IMR-90 (cell line): Measurements from ENCODE around the gene IFNK. TPM values are rescaled to one million over a fixed set of nuclear protein-coding genes. Genes with fewer than 3 reads are reported as not detected.

Experiments used
- ATAC-seq: fragments of 200-7000 bp; cut with Tn5 transposase; 2 replicates; pipeline ENCODE4 v1.9.1; 2020; ENCODE audit warnings: low read depth, mild to moderate bottlenecking, moderate library complexity
- BruUV-seq: library from RNA; stranded (reverse); fragments of 400-500 nt; replicated peaks from 2 replicates; lab custom pipeline; 2021; lab: Mats Ljungman, UMichigan
- CTCF ChIA-PET: fragments of 300-600 bp; formaldehyde crosslinking; extraction: SDS; loops from one replicate; lab custom pipeline; 2021; ENCODE audit warnings: antibody characterized with exemption; lab: Yijun Ruan, JAX
- POLR2A ChIA-PET: fragments of 300-600 bp; sonication (Branson Sonifier 250); formaldehyde crosslinking; loops from one replicate; lab custom pipeline; 2022; ENCODE audit warnings: antibody characterized with exemption; ENCODE audit not compliant: unreplicated experiment; lab: Charles Lee
- DNase-seq: peaks from one replicate; pipeline ENCODE4 v3.0.0; 2013
- H2AFZ ChIP-seq: replicated peaks from 2 replicates; pipeline ENCODE3; 2013; ENCODE audit warnings: low read length, mild to moderate bottlenecking; ENCODE audit not compliant: poor library complexity
- H2AK5ac ChIP-seq: 2 replicates; pipeline ENCODE4 v1.6.1; 2013; ENCODE audit warnings: low read depth, low read length, inconsistent platforms
- H2AK9ac ChIP-seq: replicated peaks from 2 replicates; pipeline ENCODE3; 2013; ENCODE audit warnings: mild to moderate bottlenecking, low read depth, low read length, moderate library complexity; ENCODE audit not compliant: poor library complexity
- H2BK120ac ChIP-seq: 2 replicates; pipeline ENCODE4 v1.6.1; 2013; ENCODE audit warnings: low read depth, low read length, inconsistent platforms
- H2BK15ac ChIP-seq: 3 replicates; pipeline ENCODE4 v1.6.1; 2013; ENCODE audit warnings: low read depth, low read length, inconsistent platforms
- H2BK20ac ChIP-seq: 2 replicates; pipeline ENCODE4 v1.6.1; 2013; ENCODE audit warnings: low read depth, mild to moderate bottlenecking, inconsistent platforms, low read length, moderate library complexity
- H2BK5ac ChIP-seq: 2 replicates; pipeline ENCODE4 v1.6.1; 2013; ENCODE audit warnings: mild to moderate bottlenecking, low read depth, low read length, inconsistent platforms; ENCODE audit not compliant: poor library complexity, severe bottlenecking
- H3K14ac ChIP-seq: replicated peaks from 2 replicates; pipeline ENCODE4 v1.6.1; 2013; ENCODE audit warnings: low read depth, low read length, inconsistent platforms
- H3K18ac ChIP-seq: 2 replicates; pipeline ENCODE4 v1.6.1; 2013; ENCODE audit warnings: low read depth, low read length, control low read depth
- H3K23ac ChIP-seq: 2 replicates; pipeline ENCODE4 v1.6.1; 2013; ENCODE audit warnings: low read depth, low read length, inconsistent platforms
- H3K27ac ChIP-seq: 2 replicates; pipeline ENCODE4 v1.5.1; 2013; ENCODE audit warnings: mild to moderate bottlenecking, control low read depth, low read length; ENCODE audit not compliant: insufficient read depth
- H3K27me3 ChIP-seq: 2 replicates; pipeline ENCODE4 v1.6.1; 2013; ENCODE audit warnings: low read length; ENCODE audit not compliant: control insufficient read depth, insufficient read depth
- H3K36me3 ChIP-seq: 2 replicates; pipeline ENCODE4 v1.6.1; 2013; ENCODE audit warnings: low read length, mixed read lengths; ENCODE audit not compliant: control insufficient read depth, insufficient read depth
- H3K4ac ChIP-seq: 2 replicates; pipeline ENCODE4 v1.6.1; 2013; ENCODE audit warnings: low read depth, low read length, inconsistent platforms
- H3K4me1 ChIP-seq: 2 replicates; pipeline ENCODE4 v1.6.1; 2013; ENCODE audit warnings: low read length, mixed read lengths; ENCODE audit not compliant: control insufficient read depth, insufficient read depth
- H3K4me2 ChIP-seq: 2 replicates; pipeline ENCODE4 v1.6.1; 2013; ENCODE audit warnings: low read depth, mild to moderate bottlenecking, control low read depth, low read length, moderate library complexity
- H3K4me3 ChIP-seq: 2 replicates; pipeline ENCODE4 v1.5.1; 2013; ENCODE audit warnings: low read depth, mild to moderate bottlenecking, control low read depth, low read length, moderate library complexity; ENCODE audit not compliant: insufficient read depth
- H3K56ac ChIP-seq: 2 replicates; pipeline ENCODE4 v1.6.1; 2013; ENCODE audit warnings: low read length, inconsistent platforms; ENCODE audit not compliant: insufficient read depth; ENCODE audit errors: extremely low read depth
- H3K79me1 ChIP-seq, 2 experiments: 2 replicates each; pipeline ENCODE4 v1.6.1; 2013; ENCODE audit warnings: low read length in 2 of 2, inconsistent platforms in 1 of 2, low read depth in 1 of 2
- H3K9ac ChIP-seq: 2 replicates; pipeline ENCODE4 v1.6.1; 2013; ENCODE audit warnings: low read depth, low read length, control low read depth
- H3K9me1 ChIP-seq: 2 replicates; pipeline ENCODE4 v1.6.1; 2013; ENCODE audit warnings: low read length, inconsistent platforms; ENCODE audit not compliant: insufficient read depth
- H3K9me3 ChIP-seq: 2 replicates; pipeline ENCODE4 v1.6.1; 2013; ENCODE audit warnings: low read length; ENCODE audit not compliant: control insufficient read depth, insufficient read depth
- H4K20me1 ChIP-seq: 2 replicates; pipeline ENCODE4 v1.6.1; 2013; ENCODE audit warnings: low read length, inconsistent platforms; ENCODE audit not compliant: insufficient read depth
- H4K5ac ChIP-seq: 2 replicates; pipeline ENCODE4 v1.6.1; 2013; ENCODE audit warnings: mild to moderate bottlenecking, low read depth, low read length, control low read depth
- H4K8ac ChIP-seq, 2 experiments: 2 replicates each; pipeline ENCODE4 v1.6.1; 2013; ENCODE audit warnings: low read depth in 2 of 2, low read length in 2 of 2, control low read depth in 1 of 2, inconsistent platforms in 1 of 2
- H4K91ac ChIP-seq: 2 replicates; pipeline ENCODE4 v1.6.1; 2013; ENCODE audit warnings: low read depth, low read length, inconsistent platforms; ENCODE audit not compliant: insufficient read depth
- BHLHE40 ChIP-seq: fragments of 150-350 bp; IDR thresholded peaks from 2 replicates; pipeline ENCODE4 v1.6.1; 2016; ENCODE audit warnings: mild to moderate bottlenecking, low read depth, low read length
- CEBPB ChIP-seq: IDR thresholded peaks from 2 replicates; pipeline ENCODE4 v1.6.1; 2012; ENCODE audit warnings: low read depth, low read length, improper control_type of control experiment
- CTCF ChIP-seq: conservative IDR thresholded peaks from 2 replicates; pipeline ENCODE4 v1.5.1; 2012; ENCODE audit warnings: mild to moderate bottlenecking, low read depth, low read length, improper control_type of control experiment
- FOS ChIP-seq: fragments of 150-350 bp; IDR thresholded peaks from 2 replicates; pipeline ENCODE4 v1.6.1; 2016; ENCODE audit warnings: low read depth, low read length
- MAFK ChIP-seq: IDR thresholded peaks from 2 replicates; pipeline ENCODE4 v1.6.1; 2012; ENCODE audit warnings: low read depth, low read length, improper control_type of control experiment
- MAZ ChIP-seq: IDR thresholded peaks from 2 replicates; pipeline ENCODE4 v1.6.1; 2012; ENCODE audit warnings: low read depth, mild to moderate bottlenecking, low read length, improper control_type of control experiment, moderate library complexity, borderline replicate concordance
- MXI1 ChIP-seq: IDR thresholded peaks from 2 replicates; pipeline ENCODE4 v1.6.1; 2012; ENCODE audit warnings: low read depth, mild to moderate bottlenecking, low read length, moderate library complexity, borderline replicate concordance
- RAD21 ChIP-seq: IDR thresholded peaks from 2 replicates; pipeline ENCODE4 v1.6.1; 2012; ENCODE audit warnings: low read length, improper control_type of control experiment
- RCOR1 ChIP-seq: IDR thresholded peaks from 2 replicates; pipeline ENCODE4 v1.6.1; 2012; ENCODE audit warnings: mild to moderate bottlenecking, low read length, improper control_type of control experiment; ENCODE audit not compliant: insufficient replicate concordance
- RFX5 ChIP-seq: IDR thresholded peaks from 2 replicates; pipeline ENCODE4 v1.8.0; 2012; ENCODE audit warnings: low read depth, mild to moderate bottlenecking, low read length, moderate library complexity
- SMC3 ChIP-seq: fragments of 150-350 bp; IDR thresholded peaks from 2 replicates; pipeline ENCODE4 v1.6.1; 2016; ENCODE audit warnings: low read depth, mild to moderate bottlenecking, antibody characterized with exemption, low read length, moderate library complexity
- WGBS, 2 experiments: methylation state at CpG; one replicate each; pipeline versions ENCODE4 v1.1.5 to v1.1.7; 2013; ENCODE audit warnings: missing lambda C conversion rate in 2 of 2; ENCODE audit not compliant: insufficient read length in 1 of 2; ENCODE audit errors: extremely low coverage in 2 of 2; 5-methylcytosine and 5-hydroxymethylcytosine counted together
- dilution Hi-C: fragments of 300-500 bp; cut with HindIII; formaldehyde crosslinking; loops from one replicate; pipeline ENCODE4 v1.14.3; 2018; ENCODE audit warnings: low sequenced_read_pairs; ENCODE audit not compliant: unreplicated experiment
- in situ Hi-C: fragments of 300-500 bp; cut with MboI; formaldehyde crosslinking; loops from 3 replicates; pipeline ENCODE4 v1.14.3; 2019; ENCODE audit warnings: low sequenced_read_pairs, inconsistent platforms, mixed read lengths
- intact Hi-C: fragments of 100-400 bp; cut with micrococcal nuclease; formaldehyde crosslinking; loops from 2 replicates; pipeline ENCODE4 v1.10.0; 2022
- polyA plus RNA-seq, 3 experiments: library from polyadenylated mRNA; depleted of rRNA; stranded (reverse); fragments of >200 nt; gene quantifications; 2 replicates each; pipeline ENCODE4 v1.2.3, GENCODE V29; 2012; ENCODE audit warnings: low replicate concordance in 1 of 3
- total RNA-seq: library from RNA; depleted of rRNA; stranded (reverse); fragments of >200 nt; gene quantifications from 2 replicates; pipeline ENCODE4 v1.2.3, GENCODE V29; 2012
- TF ChIP-seq, protein P1 (sequence below): fragments of 150-350 bp; IDR thresholded peaks from 2 replicates; pipeline ENCODE4 v1.6.1; 2017; ENCODE audit warnings: mild to moderate bottlenecking, antibody characterized with exemption, low read length, low read depth
- TF ChIP-seq, protein P2 (sequence below): fragments of 150-350 bp; IDR thresholded peaks from 2 replicates; pipeline ENCODE4 v1.6.1; 2016; ENCODE audit warnings: low read depth, mild to moderate bottlenecking, low read length, moderate library complexity, borderline replicate concordance

IFNK gene
- total and polyA plus RNA-seq, 2 of the 4 experiments (the other 2 are of a cell fraction), result not detected

GRCh38 chr9:27572061-27572460, 48.0 kb downstream of the IFNK start:
- Histone ChIP-seq H3K4me2 (no peak overlapping the region), H3K4me3 (no peak overlapping the region), H4K20me1 (peaks cover 3% of the 10 kb centered on the region; the same call in 1 of the 2 replicates), H3K4me1 (no peaks in the 10 kb centered on the region; the same call in 1 of the 2 replicates), H3K9me3 (no peaks in the 10 kb centered on the region), H2BK5ac (no peak overlapping the region), H3K18ac (no peak overlapping the region), H4K5ac (no peak overlapping the region), H3K4ac (no peak overlapping the region), H2AK9ac (no peak overlapping the region), H3K9me1 (no peaks in the 10 kb centered on the region), H2AK5ac (no peak overlapping the region), H2BK15ac (no peak overlapping the region), H3K79me1 (peaks cover 3 to 8% of the 10 kb centered on the region in 2 experiments; a peak in 2 of 4 replicates), H3K9ac (no peak overlapping the region), H3K27ac (no peak overlapping the region), H3K36me3 (no peaks in the 10 kb centered on the region), H2BK20ac (no peak overlapping the region), H3K56ac (no peak overlapping the region), H2AFZ (no peak overlapping the region), H4K8ac (no peak overlapping the region), H4K91ac (no peak overlapping the region), H3K23ac (no peak overlapping the region; the same call in 1 of the 2 replicates), H3K14ac (no peak overlapping the region), H2BK120ac (no peak overlapping the region), H3K27me3 (no peaks in the 10 kb centered on the region)
- intact Hi-C loops (no loop called here), in situ Hi-C loops (no loop called here), dilution Hi-C loops (no loop called here)
- DNase-seq (no peak), ATAC-seq (no peak)
- WGBS, 2 experiments, result 60% methylated on average over 1 of the region's 3 CpGs; no CpG with 5 or more reads in 1 of the 2 experiments
- no peak for TF ChIP-seq RAD21
- TF ChIP-seq CEBPB, result no peak
- no peak for TF ChIP-seq MAFK
- TF ChIP-seq, protein P1, sequence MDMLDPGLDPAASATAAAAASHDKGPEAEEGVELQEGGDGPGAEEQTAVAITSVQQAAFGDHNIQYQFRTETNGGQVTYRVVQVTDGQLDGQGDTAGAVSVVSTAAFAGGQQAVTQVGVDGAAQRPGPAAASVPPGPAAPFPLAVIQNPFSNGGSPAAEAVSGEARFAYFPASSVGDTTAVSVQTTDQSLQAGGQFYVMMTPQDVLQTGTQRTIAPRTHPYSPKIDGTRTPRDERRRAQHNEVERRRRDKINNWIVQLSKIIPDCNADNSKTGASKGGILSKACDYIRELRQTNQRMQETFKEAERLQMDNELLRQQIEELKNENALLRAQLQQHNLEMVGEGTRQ, result no peak
- TF ChIP-seq, protein P2, sequence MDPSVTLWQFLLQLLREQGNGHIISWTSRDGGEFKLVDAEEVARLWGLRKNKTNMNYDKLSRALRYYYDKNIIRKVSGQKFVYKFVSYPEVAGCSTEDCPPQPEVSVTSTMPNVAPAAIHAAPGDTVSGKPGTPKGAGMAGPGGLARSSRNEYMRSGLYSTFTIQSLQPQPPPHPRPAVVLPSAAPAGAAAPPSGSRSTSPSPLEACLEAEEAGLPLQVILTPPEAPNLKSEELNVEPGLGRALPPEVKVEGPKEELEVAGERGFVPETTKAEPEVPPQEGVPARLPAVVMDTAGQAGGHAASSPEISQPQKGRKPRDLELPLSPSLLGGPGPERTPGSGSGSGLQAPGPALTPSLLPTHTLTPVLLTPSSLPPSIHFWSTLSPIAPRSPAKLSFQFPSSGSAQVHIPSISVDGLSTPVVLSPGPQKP, result no peak
- no peak for TF ChIP-seq MXI1
- TF ChIP-seq RFX5, result no peak
- TF ChIP-seq RCOR1, result no peak
- TF ChIP-seq BHLHE40, result no peak
- no peak for TF ChIP-seq FOS
- TF ChIP-seq SMC3, result no peak
- TF ChIP-seq MAZ, result no peak
- TF ChIP-seq CTCF, result no peak
- ChIA-PET POLR2A (no interaction called here), CTCF (no interaction called here)
- no TSS peak for BruUV-seq
